MM.1S (cell line): ENCODE results near the gene USP10.

ENCODE experiments used
- DNase-seq: peaks from one replicate; pipeline ENCODE4 v3.0.0-alpha.2; 2015
- H2AFZ ChIP-seq: fragments of 300-600 bp; sonication (generic); 2 replicates; pipeline ENCODE4 v1.6.0; 2016; ENCODE audit warnings: antibody characterized with exemption, low read length
- H3F3A ChIP-seq: fragments of 300-600 bp; sonication (generic); 2 replicates; pipeline ENCODE4 v1.6.1; 2016; ENCODE audit warnings: mild to moderate bottlenecking, antibody characterized with exemption, low read length, moderate library complexity, mixed read lengths; ENCODE audit not compliant: insufficient read depth
- H3K27ac ChIP-seq: fragments of 300-600 bp; sonication (generic); 2 replicates; pipeline ENCODE4 v1.5.1; 2016; ENCODE audit warnings: mild to moderate bottlenecking, low read length
- H3K27me3 ChIP-seq: fragments of 300-600 bp; sonication (generic); replicated peaks from 2 replicates; pipeline ENCODE4 v1.6.0; 2016; ENCODE audit warnings: low read length; ENCODE audit not compliant: insufficient read depth
- H3K36me3 ChIP-seq: fragments of 300-600 bp; sonication (generic); replicated peaks from 2 replicates; pipeline ENCODE4 v1.6.1; 2016; ENCODE audit warnings: mild to moderate bottlenecking, low read length, mixed read lengths; ENCODE audit not compliant: insufficient read depth
- H3K4me1 ChIP-seq: fragments of 300-600 bp; sonication (generic); 2 replicates; pipeline ENCODE4 v1.6.1; 2016; ENCODE audit warnings: low read length, mixed read lengths
- H3K4me2 ChIP-seq: fragments of 300-600 bp; sonication (generic); 2 replicates; pipeline ENCODE4 v1.6.0; 2016; ENCODE audit warnings: low read depth, low read length
- H3K4me3 ChIP-seq: fragments of 300-600 bp; sonication (generic); 2 replicates; pipeline ENCODE4 v1.5.1; 2016; ENCODE audit warnings: low read length, mixed read lengths
- H3K79me2 ChIP-seq: fragments of 300-600 bp; sonication (generic); 2 replicates; pipeline ENCODE4 v1.6.1; 2016; ENCODE audit warnings: mixed run types, low read length, mixed read lengths
- H3K9ac ChIP-seq: fragments of 300-600 bp; sonication (generic); 2 replicates; pipeline ENCODE4 v1.6.1; 2016; ENCODE audit warnings: low read length, mixed read lengths
- H3K9me2 ChIP-seq: fragments of 300-600 bp; sonication (generic); replicated peaks from 2 replicates; pipeline ENCODE4 v1.6.1; 2016; ENCODE audit warnings: mild to moderate bottlenecking, low read length, mixed read lengths; ENCODE audit not compliant: insufficient read depth
- H3K9me3 ChIP-seq: fragments of 300-600 bp; sonication (generic); replicated peaks from 2 replicates; pipeline ENCODE4 v1.6.1; 2016; ENCODE audit warnings: mild to moderate bottlenecking, low read length, mixed read lengths; ENCODE audit not compliant: insufficient read depth
- H4K20me1 ChIP-seq: fragments of 300-600 bp; sonication (generic); 2 replicates; pipeline ENCODE4 v1.6.1; 2016; ENCODE audit warnings: mild to moderate bottlenecking, low read length, moderate library complexity, mixed read lengths; ENCODE audit not compliant: insufficient read depth
- EZH2 ChIP-seq: fragments of 300-600 bp; sonication (generic); optimal IDR thresholded peaks from 2 replicates; pipeline ENCODE3; 2017; ENCODE audit warnings: low read depth, mild to moderate bottlenecking, antibody characterized with exemption, low read length, mixed read lengths
- EZH2phosphoT487 ChIP-seq: fragments of 300-600 bp; sonication (generic); IDR thresholded peaks from 2 replicates; pipeline ENCODE4 v1.6.1; 2018; ENCODE audit warnings: antibody characterized with exemption, low read length
- TF ChIP-seq, protein P1 (sequence below): fragments of 300-600 bp; sonication (generic); IDR thresholded peaks from 2 replicates; pipeline ENCODE4 v1.5.1; 2016; ENCODE audit warnings: antibody characterized with exemption, low read length, mixed read lengths

The USP10 gene

DNA sequence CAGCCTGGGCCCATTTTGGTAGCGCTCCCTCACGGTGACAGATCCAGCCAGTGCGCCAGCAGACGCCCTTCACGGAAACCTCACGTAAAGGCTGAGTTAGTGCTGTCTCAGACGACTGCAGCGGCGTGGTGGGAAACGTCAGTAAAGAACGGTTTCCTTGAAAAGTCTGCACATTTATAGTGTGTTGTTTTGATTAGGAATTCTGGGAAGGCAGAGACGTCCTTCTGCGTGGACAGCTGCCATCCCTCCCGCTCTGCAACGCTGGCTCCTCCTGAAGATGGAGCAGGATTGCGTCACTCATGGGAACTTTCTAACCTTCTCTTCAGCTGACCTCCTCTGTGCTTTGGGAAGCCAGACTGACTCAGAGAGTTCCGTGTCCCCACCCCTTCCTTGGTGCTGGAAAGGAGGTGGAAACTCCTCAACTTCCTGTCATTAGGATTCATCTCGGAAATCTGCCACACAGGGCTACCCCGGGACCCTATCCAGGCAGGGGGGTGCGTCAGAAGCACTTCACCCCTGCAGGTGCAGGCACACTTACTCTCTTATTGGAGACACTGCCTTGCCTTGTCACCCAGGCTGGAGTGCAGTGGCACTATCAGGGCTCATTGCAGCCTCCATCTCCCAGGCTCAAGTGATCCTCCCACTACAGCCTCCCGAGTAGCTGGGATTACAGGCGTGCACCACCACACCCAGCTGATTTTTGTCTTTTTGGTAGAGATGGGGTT is 95.7 kb downstream of the USP10 start:
- Histone ChIP-seq H3K27ac (no peak overlapping the region), H3K27me3 (0 out of 2 replicates have a peak, but pooled peaks cover 2% of the 10 kb centered on the region), H3K9me2 (no peaks in the 10 kb centered on the region), H3K9me3 (no peaks in the 10 kb centered on the region), H3K4me2 (no peak overlapping the region), H3K4me1 (no peaks in the 10 kb centered on the region), H3F3A (no peaks in the 10 kb centered on the region), H3K9ac (no peak overlapping the region), H3K79me2 (no peaks in the 10 kb centered on the region), H3K36me3 (no peaks in the 10 kb centered on the region), H2AFZ (no peak overlapping the region), H3K4me3 (no peak overlapping the region), H4K20me1 (no peaks in the 10 kb centered on the region)
- TF ChIP-seq, protein P1, sequence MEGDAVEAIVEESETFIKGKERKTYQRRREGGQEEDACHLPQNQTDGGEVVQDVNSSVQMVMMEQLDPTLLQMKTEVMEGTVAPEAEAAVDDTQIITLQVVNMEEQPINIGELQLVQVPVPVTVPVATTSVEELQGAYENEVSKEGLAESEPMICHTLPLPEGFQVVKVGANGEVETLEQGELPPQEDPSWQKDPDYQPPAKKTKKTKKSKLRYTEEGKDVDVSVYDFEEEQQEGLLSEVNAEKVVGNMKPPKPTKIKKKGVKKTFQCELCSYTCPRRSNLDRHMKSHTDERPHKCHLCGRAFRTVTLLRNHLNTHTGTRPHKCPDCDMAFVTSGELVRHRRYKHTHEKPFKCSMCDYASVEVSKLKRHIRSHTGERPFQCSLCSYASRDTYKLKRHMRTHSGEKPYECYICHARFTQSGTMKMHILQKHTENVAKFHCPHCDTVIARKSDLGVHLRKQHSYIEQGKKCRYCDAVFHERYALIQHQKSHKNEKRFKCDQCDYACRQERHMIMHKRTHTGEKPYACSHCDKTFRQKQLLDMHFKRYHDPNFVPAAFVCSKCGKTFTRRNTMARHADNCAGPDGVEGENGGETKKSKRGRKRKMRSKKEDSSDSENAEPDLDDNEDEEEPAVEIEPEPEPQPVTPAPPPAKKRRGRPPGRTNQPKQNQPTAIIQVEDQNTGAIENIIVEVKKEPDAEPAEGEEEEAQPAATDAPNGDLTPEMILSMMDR: no peak
- DNase-seq: no peak

DNA sequence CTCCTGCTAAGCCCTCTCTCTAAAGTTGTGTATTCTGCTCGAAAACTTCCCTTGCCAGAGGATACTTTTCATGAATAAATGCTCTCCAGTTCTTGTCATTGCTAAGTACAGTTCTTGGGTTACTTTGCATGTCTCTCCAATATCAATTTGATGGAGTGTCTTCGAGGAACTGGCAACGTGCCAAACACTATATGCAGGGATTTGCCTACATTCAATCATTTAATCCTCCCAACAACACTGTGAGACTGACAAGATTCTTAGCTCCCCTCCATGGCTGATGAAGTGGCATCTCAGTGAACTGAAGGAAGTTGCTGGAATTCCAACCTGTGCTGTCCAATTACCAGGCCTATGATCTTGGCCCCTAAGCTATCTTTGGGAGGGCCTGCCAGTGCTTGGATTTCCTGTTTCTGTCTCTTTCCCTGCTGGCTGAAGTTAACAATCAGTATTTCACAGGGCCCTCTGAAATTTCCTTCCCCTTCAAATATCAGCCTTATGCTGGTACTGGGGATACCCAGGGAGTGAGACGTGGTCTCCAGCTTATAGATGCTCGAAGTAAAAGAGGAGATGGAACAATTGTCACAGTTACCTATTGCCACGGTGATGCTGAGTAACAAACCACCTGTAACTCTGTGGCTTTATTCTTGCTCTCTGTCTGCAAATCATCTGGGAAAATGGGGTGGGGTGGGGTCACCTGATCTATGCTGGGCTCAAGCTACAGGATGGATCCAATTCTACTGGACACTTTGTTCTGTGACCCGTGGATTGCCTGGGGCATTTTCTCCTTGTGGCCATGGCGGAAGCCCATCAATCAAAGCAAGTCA is 100.6 kb downstream of the USP10 start:
- Histone ChIP-seq H2AFZ (no peak overlapping the region), H3K36me3 (no peaks in the 10 kb centered on the region), H3F3A (no peaks in the 10 kb centered on the region), H3K4me3 (no peak overlapping the region), H3K27me3 (peaks cover 17% of the 10 kb centered on the region), H3K9me3 (no peaks in the 10 kb centered on the region), H3K4me1 (no peaks in the 10 kb centered on the region), H3K79me2 (no peaks in the 10 kb centered on the region), H3K9ac (no peak overlapping the region), H3K27ac (no peak overlapping the region), H3K9me2 (no peaks in the 10 kb centered on the region), H3K4me2 (no peak overlapping the region), H4K20me1 (no peaks in the 10 kb centered on the region)
- no peak for DNase-seq
- TF ChIP-seq, protein P1: no peak
- TF ChIP-seq EZH2 (no peak), EZH2phosphoT487 (no peak)

DNA sequence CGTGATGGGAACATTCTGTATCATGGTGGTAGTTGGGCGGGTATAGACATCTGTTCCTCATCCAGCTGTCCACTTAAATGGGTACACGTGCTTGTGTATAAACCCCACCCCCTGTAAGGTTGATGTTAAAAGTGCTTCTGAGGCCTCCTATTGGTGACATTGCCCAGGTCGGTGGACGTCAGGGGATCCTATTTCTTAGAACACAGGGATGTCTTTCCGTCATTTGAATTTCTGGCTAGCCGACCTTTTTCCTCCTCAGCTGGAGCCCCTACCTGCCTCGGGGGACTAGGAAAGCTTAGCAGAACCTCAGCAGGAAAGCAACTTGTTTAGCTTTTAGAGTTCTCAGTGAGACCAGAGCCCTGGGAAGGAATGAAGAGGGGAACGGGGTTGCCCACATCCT is 103.3 kb downstream of the USP10 start:
- Histone ChIP-seq H3K4me2 (no peak overlapping the region), H4K20me1 (no peaks in the 10 kb centered on the region), H3F3A (no peaks in the 10 kb centered on the region), H3K9me3 (no peaks in the 10 kb centered on the region), H3K79me2 (no peaks in the 10 kb centered on the region), H3K9me2 (no peaks in the 10 kb centered on the region), H3K36me3 (no peaks in the 10 kb centered on the region), H3K27ac (no peak overlapping the region), H3K4me3 (no peak overlapping the region), H3K27me3 (peaks cover 29% of the 10 kb centered on the region), H2AFZ (no peak overlapping the region), H3K9ac (no peak overlapping the region), H3K4me1 (no peaks in the 10 kb centered on the region)
- TF ChIP-seq, protein P1: no peak
- TF ChIP-seq EZH2 (no peak), EZH2phosphoT487 (no peak)
- DNase-seq: no peak
